ENCODE data around the gene TP53BP2. TPM values are rescaled to one million over a fixed set of nuclear protein-coding genes. Genes with fewer than 3 reads are reported as not detected.
A peak's percentile ranks its signal among the peaks of the same experiment; 100 is the strongest.
"Not testable (repeated sequence)": the region's sequence is repeated elsewhere in the genome, so short reads cannot be mapped to it uniquely, and the experiment has no call there.

TP53BP2 gene
- total and polyA plus RNA-seq, 2 donors = 15.4 to 42.8 TPM

DNA sequence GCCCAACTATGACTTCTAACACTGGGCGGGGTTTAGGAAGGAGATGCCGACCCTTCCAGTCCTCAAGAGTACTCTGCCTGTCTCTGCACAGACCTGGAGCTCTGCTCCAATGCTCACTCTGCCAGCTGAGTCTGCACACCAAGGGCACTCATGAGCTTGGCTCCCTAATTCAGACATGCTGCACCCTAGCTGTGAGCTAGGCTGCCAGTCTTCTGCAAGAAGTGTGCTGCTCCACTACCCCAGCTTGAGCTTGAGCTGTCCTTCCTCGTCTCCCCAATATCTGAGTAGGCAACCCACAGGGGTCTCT is 13.2 kb downstream of the TP53BP2 start:
- no peak overlapping the region for H3K4me3 ChIP-seq (ENCODE audit: low read depth, low read length)
- no peak overlapping the region for H3K27ac ChIP-seq (ENCODE audit: low read depth)
- DNase-seq (ENCODE audit: extremely low spot score) = no peak
- H3K4me1 ChIP-seq (ENCODE audit: insufficient read depth) = peaks cover 9% of the 10 kb centered on the region
- H3K36me3 ChIP-seq (ENCODE audit: insufficient read depth) = no peaks in the 10 kb centered on the region
- WGBS = 66% methylated on average over 3 of the region's 3 CpGs

DNA sequence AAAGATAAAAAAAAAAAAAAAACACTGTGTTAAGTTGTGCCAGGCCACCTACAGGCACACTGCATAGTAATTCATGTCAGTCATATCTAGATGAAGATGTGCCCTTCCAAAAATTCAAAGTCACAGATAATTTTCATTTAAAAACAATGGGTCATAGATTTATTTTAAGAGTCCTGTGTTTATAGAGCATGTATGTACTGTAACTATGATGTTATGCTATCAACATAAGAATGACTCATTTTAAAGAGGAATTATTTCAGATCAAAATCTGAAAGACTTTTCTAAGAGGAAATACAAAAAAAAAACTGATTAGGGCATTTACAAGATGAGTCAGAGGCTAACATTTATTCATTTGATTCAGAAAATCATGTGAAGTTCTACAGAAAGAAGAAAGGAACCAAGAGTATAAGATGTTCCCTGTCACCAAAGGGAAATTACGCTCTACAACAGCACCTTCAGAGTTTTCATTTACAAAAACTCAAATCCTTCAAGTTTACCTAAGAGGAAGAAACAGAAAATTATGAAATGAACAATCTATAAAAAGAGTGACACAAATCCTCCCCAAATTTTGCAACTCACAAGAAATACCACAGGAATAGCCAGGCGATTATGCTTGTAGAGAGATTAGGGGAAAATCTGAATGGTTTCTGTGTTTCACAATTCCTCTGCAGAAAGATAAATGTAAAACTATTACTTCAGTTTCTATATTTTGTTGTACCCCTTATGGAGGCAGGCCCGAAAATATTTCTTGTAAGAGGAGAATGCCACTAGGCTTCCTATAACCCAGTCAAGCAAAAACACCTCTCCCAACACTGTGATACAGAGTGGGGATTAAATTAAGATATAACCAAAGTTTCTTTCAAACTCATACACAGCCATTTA is 13.8 kb downstream of the TP53BP2 start:
- peak; percentile 17 for DNase-seq (ENCODE audit: extremely low spot score)
- Histone ChIP-seq H3K4me3 (ENCODE audit: low read depth, low read length) (no peak overlapping the region), H3K4me1 (ENCODE audit: insufficient read depth) (peaks cover 7% of the 10 kb centered on the region), H3K36me3 (ENCODE audit: insufficient read depth) (no peaks in the 10 kb centered on the region), H3K27ac (ENCODE audit: low read depth) (peak overlapping the region; percentile 23)
- 55% methylated on average over 3 of the region's 3 CpGs for WGBS

DNA sequence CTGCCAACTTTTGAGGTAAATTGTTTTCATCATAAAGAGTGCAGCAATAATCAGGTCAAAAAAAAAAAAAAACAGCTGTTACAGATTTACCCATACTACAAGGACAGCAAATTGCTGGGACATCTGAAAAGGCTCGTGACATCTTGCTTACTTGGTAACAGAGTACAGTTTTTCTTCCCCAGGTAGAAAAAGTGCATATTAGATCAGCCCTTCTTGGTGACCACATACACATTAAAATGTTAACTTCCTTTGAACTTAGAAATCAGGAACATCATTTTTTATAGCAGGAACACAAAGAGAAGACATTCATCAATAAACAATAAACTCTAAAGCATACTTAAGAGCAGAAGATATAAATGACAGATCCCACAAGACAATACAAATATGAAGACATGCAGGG is 16.1 kb downstream of the TP53BP2 start:
- no peak for DNase-seq (ENCODE audit: extremely low spot score)
- Histone ChIP-seq H3K4me3 (ENCODE audit: low read depth, low read length) (no peak overlapping the region), H3K4me1 (ENCODE audit: insufficient read depth) (peaks cover 4% of the 10 kb centered on the region), H3K36me3 (ENCODE audit: insufficient read depth) (no peaks in the 10 kb centered on the region), H3K27ac (ENCODE audit: low read depth) (no peak overlapping the region)
- WGBS = 86% methylated on average over 1 of the region's 1 CpG

DNA sequence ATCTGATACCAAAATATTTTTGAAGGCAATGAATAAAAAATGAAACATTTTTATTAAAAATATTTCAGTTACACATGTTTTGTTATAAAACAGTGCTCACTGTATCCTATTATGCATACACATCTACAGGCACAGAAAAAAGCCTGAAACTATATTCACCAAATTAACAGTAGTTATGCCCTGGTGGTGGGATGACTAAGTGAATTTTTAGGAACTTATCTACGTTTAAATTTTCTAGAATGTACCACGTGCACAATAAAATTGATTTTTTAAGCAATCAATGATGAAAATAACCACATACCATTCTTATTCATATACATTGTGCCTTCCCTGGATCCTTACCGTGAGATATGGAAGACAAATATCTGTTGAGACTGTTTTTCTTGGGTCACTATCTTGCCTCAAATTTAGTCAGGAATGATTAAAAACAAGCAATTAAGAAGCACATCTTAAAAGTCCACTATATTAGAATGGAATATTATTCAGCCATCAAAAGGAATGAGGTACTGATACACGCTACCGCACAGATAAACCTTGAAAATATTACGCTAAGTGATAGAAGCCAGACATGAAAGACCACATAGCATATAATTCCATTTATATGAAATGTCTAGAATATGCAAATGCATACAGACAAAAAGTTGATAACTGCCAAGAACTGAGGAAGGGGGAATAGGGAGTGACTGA is 17.4 kb downstream of the TP53BP2 start:
- 96% methylated on average over 6 of the region's 6 CpGs for WGBS
- H3K4me1 ChIP-seq (ENCODE audit: insufficient read depth) = peaks cover 4% of the 10 kb centered on the region

DNA sequence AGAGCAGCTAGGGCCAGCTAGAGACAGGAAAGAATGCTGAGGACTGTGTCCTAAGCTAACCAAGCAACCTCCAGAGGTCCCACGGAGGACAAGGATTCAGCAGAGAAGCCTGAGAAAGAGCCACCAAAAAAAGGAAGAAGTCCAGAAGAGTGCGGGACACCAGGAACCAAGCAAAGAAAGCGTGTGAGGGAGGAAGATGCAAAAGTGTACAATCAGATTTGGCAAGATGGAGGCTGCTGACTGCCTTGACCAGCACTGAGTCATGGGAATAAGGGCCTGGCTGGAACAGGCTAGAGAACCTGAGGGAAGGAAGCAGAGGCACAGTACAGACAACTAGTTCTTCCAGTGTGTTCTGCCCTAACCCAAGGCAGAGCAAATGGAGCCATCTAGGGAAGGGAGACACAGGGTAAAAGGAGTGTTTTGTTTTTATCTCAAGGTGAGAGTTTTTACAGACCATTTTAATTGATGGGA is 18.5 kb downstream of the TP53BP2 start:
- H3K27ac ChIP-seq (ENCODE audit: low read depth) = no peak overlapping the region
- 86% methylated on average over 3 of the region's 3 CpGs for WGBS
- H3K36me3 ChIP-seq (ENCODE audit: insufficient read depth) = no peaks in the 10 kb centered on the region
- no peak for DNase-seq (ENCODE audit: extremely low spot score)
- H3K4me3 ChIP-seq (ENCODE audit: low read depth, low read length) = no peak overlapping the region
- peaks cover 2% of the 10 kb centered on the region for H3K4me1 ChIP-seq (ENCODE audit: insufficient read depth)

More for the DNA sequence above, 17.4 kb downstream of the TP53BP2 start:
- Histone ChIP-seq H3K4me3 (ENCODE audit: low read depth, low read length) (no peak overlapping the region), H3K27ac (ENCODE audit: low read depth) (no peak overlapping the region), H3K36me3 (ENCODE audit: insufficient read depth) (no peaks in the 10 kb centered on the region)
- no peak for DNase-seq (ENCODE audit: extremely low spot score)

DNA sequence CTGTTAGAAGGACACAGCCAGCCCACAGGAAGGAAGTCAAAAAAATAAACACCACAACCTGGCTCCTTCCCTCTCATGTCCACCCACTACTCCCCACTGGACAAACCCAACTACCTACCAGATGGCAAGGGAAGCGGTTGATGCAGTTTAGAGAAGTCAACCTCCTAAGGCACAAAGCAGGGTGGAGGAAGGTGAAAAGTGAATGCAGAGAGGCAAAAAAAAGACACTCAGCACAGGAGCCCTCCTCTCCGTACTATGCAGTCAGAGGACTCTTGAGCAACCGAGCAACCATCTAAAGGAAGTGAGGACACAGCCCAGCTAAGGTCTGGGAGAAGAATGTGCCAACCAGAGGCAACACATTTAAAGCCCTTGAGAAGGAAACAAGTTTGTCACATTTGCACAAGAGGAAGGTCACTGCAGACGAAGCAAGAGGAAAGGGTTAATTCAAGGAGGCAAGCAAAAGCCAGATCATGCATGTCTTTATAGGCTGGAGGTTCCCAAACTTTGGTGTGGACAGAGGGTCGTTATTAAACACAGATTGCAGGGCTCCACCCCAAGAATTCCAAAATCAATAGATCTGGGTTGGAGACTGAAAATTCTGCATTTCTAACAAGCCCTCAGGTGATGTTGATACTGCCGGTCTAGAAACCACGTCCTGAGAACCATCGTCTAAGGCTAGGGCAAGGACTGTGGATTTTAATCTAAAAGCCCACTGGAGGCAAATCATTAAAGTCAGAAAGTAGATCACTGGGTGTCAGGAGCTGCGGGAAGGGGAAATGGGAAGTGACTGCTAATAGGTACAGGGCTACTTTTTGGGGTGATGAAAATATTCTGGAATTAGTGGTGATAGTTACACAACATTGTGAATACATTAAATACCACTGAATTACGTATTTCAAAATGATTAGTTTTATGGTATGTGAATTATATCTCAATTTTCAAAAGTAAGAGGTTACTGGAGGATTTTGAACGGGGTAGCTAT is 19.7 kb downstream of the TP53BP2 start:
- no peaks in the 10 kb centered on the region for H3K36me3 ChIP-seq (ENCODE audit: insufficient read depth)
- no peak overlapping the region for H3K27ac ChIP-seq (ENCODE audit: low read depth)
- no peak overlapping the region for H3K4me3 ChIP-seq (ENCODE audit: low read depth, low read length)
- 82% methylated on average over 11 of the region's 11 CpGs for WGBS
- H3K4me1 ChIP-seq (ENCODE audit: insufficient read depth) = peaks cover 2% of the 10 kb centered on the region
- DNase-seq (ENCODE audit: extremely low spot score) = no peak

DNA sequence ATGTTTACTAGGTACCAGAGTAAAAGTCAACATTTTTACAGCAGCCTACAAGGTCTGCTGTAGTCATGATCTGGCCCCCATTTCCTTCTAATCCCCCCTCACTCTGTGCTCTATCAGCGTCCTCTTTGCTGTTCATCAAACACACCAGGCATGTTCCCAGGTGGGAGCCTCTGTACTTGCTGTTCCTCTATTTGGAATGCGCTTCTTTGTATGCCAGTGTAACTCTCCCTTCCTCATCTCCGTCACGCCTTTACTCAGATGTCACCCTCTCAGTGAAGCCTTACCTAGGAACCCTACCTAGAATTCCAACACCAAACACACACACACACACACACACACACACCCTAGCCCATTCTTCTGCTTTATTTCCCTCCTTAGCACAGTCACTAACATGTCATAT is 21.0 kb downstream of the TP53BP2 start:
- 93% methylated on average over 4 of the region's 4 CpGs for WGBS

DNA sequence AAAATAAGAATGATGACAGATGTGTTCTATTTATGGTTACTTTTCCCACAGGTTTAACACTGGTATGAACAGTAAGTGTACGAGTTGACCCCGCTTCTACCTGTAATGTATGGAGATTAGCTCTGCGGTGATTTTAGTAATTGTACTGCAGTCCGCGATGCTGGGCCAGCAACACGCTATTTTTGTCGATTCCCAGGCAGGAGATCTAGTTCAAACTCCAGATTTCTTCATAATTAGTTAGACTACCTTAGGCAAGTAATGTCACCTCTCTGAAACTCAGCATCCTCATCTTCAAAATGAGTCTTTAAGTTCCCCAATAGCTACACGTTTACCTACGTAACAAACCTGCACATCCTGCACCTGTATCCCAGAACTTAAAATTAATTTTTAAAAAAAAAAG is 21.5 kb downstream of the TP53BP2 start:
- peaks cover 4% of the 10 kb centered on the region for H3K36me3 ChIP-seq (ENCODE audit: insufficient read depth)
- H3K4me1 ChIP-seq (ENCODE audit: insufficient read depth) = peaks cover 2% of the 10 kb centered on the region
- H3K27ac ChIP-seq (ENCODE audit: low read depth) = no peak overlapping the region
- H3K4me3 ChIP-seq (ENCODE audit: low read depth, low read length) = no peak overlapping the region
- 95% methylated on average over 9 of the region's 9 CpGs for WGBS
- DNase-seq (ENCODE audit: extremely low spot score) = no peak

More for the DNA sequence above, 21.0 kb downstream of the TP53BP2 start:
- no peak overlapping the region for H3K4me3 ChIP-seq (ENCODE audit: low read depth, low read length)
- DNase-seq (ENCODE audit: extremely low spot score) = no peak
- H3K4me1 ChIP-seq (ENCODE audit: insufficient read depth) = peaks cover 2% of the 10 kb centered on the region
- peaks cover 4% of the 10 kb centered on the region for H3K36me3 ChIP-seq (ENCODE audit: insufficient read depth)
- no peak overlapping the region for H3K27ac ChIP-seq (ENCODE audit: low read depth)

DNA sequence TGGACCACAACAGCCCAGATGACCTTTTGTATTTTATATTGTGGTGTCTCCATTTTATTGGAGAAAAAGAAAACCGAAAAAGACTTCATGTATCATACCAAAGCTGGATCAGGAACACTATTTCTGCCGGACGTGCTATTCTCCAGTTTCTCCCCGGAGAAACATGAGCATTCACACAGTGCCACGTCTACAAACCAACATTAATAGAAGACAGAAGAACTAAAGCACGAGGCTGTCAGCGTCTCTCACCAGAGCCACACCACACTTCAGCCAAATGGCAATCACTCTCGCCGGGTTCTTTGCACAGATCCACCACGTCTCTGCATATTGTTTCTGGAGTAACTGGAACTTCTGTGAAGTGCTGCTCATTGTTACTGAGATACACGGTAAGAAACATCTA is 24.8 kb downstream of the TP53BP2 start:
- Histone ChIP-seq H3K27ac (ENCODE audit: low read depth) (no peak overlapping the region), H3K36me3 (ENCODE audit: insufficient read depth) (peaks cover 4% of the 10 kb centered on the region), H3K4me1 (ENCODE audit: insufficient read depth) (peaks cover 2% of the 10 kb centered on the region), H3K4me3 (ENCODE audit: low read depth, low read length) (no peak overlapping the region)
- no peak for DNase-seq (ENCODE audit: extremely low spot score)
- WGBS = 93% methylated on average over 11 of the region's 11 CpGs

DNA sequence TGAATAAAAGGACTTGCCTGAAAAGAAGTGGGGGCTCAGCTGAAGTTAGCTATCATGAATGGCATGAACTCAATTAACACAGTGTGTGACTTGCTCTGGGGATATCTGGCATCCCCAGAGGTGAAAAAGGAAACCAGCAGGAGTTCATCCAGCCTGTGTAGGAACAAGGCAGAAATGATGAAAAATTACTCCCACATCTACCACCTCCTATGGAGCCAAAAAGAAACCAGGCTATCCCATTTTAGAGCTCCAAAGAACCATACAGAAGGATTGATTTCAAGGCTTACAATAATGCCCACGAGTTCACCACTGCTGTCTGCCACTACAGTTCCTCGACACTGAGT is 25.3 kb downstream of the TP53BP2 start:
- H3K27ac ChIP-seq (ENCODE audit: low read depth) = no peak overlapping the region
- 90% methylated on average over 2 of the region's 2 CpGs for WGBS
- H3K4me3 ChIP-seq (ENCODE audit: low read depth, low read length) = no peak overlapping the region
- H3K4me1 ChIP-seq (ENCODE audit: insufficient read depth) = peaks cover 2% of the 10 kb centered on the region
- DNase-seq (ENCODE audit: extremely low spot score) = no peak
- peaks cover 4% of the 10 kb centered on the region for H3K36me3 ChIP-seq (ENCODE audit: insufficient read depth)

DNA sequence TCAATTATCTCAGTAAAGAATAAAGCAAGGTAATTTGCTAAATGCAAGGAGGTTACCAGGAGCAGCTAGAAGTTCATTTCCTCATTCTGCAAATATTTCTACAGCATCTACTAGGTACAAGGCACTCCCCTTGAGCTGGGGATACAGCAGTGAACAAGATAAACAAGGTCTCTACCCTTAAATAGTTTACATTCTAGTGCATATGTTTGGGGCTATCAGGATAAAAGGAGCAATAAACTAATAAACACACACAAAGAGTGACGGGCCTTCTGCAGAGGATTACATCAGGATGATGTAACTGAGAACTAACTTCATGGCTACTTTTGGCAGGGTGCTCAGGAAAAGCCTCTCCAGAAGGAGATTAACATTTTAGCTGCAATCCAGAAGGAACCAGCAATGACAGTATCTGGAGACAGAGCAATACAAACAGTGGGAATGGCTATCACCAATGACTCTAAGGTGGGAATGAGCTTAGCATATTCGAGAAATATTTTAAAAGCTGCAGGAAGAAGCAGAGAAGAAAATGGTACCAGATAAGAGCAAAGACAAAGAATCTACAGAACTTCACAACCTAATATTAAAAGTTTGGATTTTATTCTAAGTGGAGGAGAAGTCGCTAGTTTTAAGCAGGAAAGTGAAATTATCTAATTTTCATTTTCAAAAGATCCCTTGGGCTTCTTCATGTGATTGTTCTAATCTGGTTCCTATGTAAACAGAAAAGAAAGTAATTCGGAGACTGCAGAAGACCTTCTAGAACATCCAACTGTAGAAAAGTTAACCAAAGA is 25.8 kb downstream of the TP53BP2 start:
- WGBS = 54% methylated on average over 4 of the region's 4 CpGs
- Histone ChIP-seq H3K4me1 (ENCODE audit: insufficient read depth) (peaks cover 2% of the 10 kb centered on the region), H3K36me3 (ENCODE audit: insufficient read depth) (peaks cover 4% of the 10 kb centered on the region), H3K27ac (ENCODE audit: low read depth) (no peak overlapping the region), H3K4me3 (ENCODE audit: low read depth, low read length) (no peak overlapping the region)
- DNase-seq (ENCODE audit: extremely low spot score) = no peak

DNA sequence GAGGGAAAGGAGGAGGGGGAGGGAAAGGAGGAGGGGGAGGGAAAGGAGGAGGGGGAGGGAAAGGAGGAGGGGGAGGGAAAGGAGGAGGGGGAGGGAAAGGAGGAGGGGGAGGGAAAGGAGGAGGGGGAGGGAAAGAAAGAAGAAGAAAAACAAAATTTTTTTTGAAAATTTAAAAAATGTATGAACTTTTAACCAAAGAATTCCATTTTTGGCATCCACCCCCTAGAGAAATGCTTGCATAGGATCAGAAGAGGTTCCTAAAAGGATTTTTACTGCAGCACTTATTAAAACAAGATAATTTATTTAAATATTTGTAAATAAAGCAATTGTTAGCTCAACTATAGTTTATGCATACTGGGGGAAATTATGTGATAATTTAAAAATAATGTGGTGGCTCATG is 28.5 kb downstream of the TP53BP2 start:
- H3K4me3 ChIP-seq (ENCODE audit: low read depth, low read length); H3K36me3 ChIP-seq (ENCODE audit: insufficient read depth); DNase-seq (ENCODE audit: extremely low spot score); H3K27ac ChIP-seq (ENCODE audit: low read depth); H3K4me1 ChIP-seq (ENCODE audit: insufficient read depth): not testable (repeated sequence)

DNA sequence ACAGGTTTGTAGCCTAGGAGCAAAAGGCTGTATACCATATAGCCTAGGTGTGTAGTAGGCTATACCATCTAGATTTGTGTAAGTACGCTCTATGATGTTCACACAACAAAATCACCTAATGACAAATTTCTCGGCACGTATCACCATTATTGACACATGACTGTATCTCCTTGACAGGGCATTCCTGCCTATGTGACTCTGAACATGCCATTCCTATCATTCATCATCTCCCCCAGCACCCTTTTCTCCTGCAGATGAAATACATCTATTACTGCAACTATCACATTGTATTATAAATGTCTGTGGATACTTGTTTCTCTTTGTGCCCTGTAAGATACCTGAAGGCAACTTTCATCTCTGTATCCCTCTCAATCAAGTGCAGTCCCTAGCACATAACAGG is 29.9 kb downstream of the TP53BP2 start:
- H3K36me3 ChIP-seq (ENCODE audit: insufficient read depth) = peaks cover 6% of the 10 kb centered on the region
- no peaks in the 10 kb centered on the region for H3K4me1 ChIP-seq (ENCODE audit: insufficient read depth)
- H3K27ac ChIP-seq (ENCODE audit: low read depth) = no peak overlapping the region
- 90% methylated on average over 3 of the region's 3 CpGs for WGBS
- no peak for DNase-seq (ENCODE audit: extremely low spot score)
- H3K4me3 ChIP-seq (ENCODE audit: low read depth, low read length) = no peak overlapping the region
